Muscle layer of duodenum (tissue), 2 donors: ENCODE measurements around the gene UBE2F.

Source experiments
- H3K27ac ChIP-seq: one replicate; pipeline ENCODE4 v1.7.0; 2013; ENCODE audit warnings: mild to moderate bottlenecking, low read length
- H3K27me3 ChIP-seq: one replicate; pipeline ENCODE4 v1.7.0; 2013; ENCODE audit warnings: low read depth, mild to moderate bottlenecking, control low read depth, low read length
- H3K36me3 ChIP-seq, 2 donors: one replicate each; pipeline ENCODE4 v1.7.0; 2013; ENCODE audit warnings: low read length in 2 of 2, control low read depth in 1 of 2, mild to moderate bottlenecking in 1 of 2; ENCODE audit not compliant: insufficient read depth in 2 of 2, control insufficient read depth in 1 of 2
- H3K4me1 ChIP-seq, 2 donors: one replicate each; pipeline ENCODE4 v1.7.0; 2013; ENCODE audit warnings: low read length in 2 of 2, mild to moderate bottlenecking in 2 of 2, control low read depth in 1 of 2, moderate library complexity in 1 of 2; ENCODE audit not compliant: insufficient read depth in 2 of 2, control insufficient read depth in 1 of 2
- H3K4me3 ChIP-seq, 2 donors: one replicate each; pipeline ENCODE4 v1.7.0; 2013; ENCODE audit warnings: low read length in 2 of 2, low read depth in 1 of 2, mild to moderate bottlenecking in 1 of 2
- H3K9me3 ChIP-seq, 2 donors: one replicate each; pipeline ENCODE4 v1.7.0; 2013; ENCODE audit warnings: low read length in 2 of 2, control low read depth in 1 of 2, mild to moderate bottlenecking in 1 of 2; ENCODE audit not compliant: control insufficient read depth in 1 of 2
- donor health status: healthy.

The UBE2F gene

DNA sequence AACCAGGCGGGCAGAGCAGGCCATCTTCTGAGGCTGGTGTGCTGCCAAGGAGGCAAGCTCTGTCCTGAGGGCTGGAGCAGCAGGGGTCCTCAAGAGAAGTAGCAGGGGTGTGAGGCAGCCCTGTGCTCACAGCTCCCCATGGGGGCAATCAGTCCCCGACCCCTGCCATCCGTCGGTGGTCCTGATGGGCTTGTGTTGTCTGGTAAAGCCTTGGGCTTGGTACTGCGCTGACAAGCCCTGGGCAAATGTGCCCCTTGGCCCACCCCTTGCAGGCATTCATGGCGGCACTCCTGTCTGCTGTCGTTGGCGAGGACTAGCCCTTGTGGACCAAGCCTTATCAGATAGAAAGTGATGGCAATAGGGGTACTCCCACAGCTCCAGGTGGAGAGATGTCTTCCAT, 71.4 kb downstream of the UBE2F start:
- Histone ChIP-seq H3K36me3 (peaks cover 42 to 71% of the 10 kb centered on the region in 2 donors), H3K27me3 (no peaks in the 10 kb centered on the region), H3K4me3 (no peak overlapping the region), H3K9me3 (no peaks in the 10 kb centered on the region), H3K27ac (no peak overlapping the region), H3K4me1 (no peaks in the 10 kb centered on the region)

DNA sequence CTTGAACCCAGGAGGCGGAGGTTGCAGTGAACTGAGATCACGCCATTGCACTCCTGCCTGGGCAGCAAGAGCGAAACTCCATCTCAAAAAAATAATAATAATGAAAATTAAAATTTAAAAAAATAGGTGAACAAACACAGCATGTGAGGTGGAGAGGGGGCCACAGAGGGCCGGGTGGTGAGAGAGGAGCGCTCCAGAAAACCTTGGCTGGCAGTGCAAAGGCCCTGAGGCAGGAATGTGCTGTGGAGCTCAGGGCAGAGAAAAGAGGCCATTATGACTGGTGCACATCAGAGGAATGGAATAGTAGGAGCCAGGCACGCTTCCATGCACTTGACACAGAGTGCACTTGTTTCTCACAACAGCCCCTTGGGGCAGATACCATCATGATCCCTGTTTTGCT, 72.3 kb downstream of the UBE2F start:
- Histone ChIP-seq H3K9me3 (no peaks in the 10 kb centered on the region), H3K27me3 (no peaks in the 10 kb centered on the region), H3K36me3 (peaks cover 44 to 79% of the 10 kb centered on the region in 2 donors), H3K4me1 (no peaks in the 10 kb centered on the region), H3K4me3 (no peak overlapping the region), H3K27ac (no peak overlapping the region)

DNA sequence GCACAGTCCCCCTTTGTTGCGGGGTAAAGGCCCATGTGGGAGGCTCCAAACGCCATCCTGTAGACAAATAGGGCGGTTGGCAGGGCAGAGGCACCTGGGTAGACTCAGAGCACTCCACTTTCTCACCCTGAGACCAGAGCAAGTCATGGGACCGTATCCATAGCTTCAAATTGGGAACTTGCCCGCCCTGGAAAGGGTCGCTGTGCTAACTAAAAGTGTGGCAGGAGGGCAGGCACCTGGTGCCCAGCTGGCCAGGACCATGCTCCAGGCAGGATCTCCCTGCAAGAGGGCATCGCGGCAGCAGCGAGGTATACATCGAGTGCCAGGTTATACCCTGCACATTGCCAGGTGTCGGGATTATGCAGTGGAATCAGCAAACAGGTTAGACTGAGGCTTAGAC, 73.2 kb downstream of the UBE2F start:
- Histone ChIP-seq H3K36me3 (peaks cover 46 to 79% of the 10 kb centered on the region in 2 donors), H3K27ac (no peak overlapping the region), H3K9me3 (no peaks in the 10 kb centered on the region), H3K27me3 (no peaks in the 10 kb centered on the region), H3K4me1 (no peaks in the 10 kb centered on the region), H3K4me3 (no peak overlapping the region)

DNA sequence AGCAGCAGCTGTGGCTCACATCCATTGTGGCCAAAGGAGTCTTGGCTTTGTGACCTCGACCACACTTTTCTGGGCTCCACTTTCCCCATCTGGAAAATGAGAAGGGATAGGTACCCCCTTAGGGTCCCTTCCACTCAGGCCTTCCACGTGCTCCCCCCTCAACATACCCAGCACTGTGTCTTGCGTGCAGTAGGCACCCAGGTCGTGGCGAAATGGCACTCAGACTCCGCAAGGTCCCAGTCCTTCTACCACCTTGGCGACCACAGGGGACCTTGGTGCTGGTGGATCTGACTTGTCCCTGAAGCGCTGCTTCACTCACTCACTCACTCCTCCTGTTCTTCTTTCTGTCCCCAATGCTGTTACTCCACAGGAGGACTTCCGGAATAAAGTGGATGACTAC, 74.1 kb downstream of the UBE2F start:
- Histone ChIP-seq H3K27me3 (no peaks in the 10 kb centered on the region), H3K36me3 (peaks cover 46 to 75% of the 10 kb centered on the region in 2 donors)

DNA sequence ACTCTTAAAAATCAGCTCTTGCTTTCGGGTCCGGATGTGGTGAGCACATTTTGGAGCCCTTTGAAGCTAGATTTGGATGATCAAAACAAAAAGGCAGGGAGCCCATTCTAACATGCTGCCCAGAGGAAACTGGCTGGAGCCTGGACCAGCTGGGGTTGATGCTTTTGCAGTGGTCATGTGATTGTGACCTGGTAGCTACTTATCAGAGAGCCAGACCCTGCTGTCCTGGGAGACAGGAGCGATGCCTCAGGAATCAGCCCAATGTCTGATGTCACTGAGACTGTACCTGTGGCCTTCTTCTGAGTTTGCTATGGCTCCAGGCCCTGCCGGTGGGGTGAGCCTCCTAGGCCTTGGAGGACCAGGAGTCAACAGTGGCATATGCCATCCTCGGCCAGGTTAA, 75.3 kb downstream of the UBE2F start:
- Histone ChIP-seq H3K4me1 (no peaks in the 10 kb centered on the region), H3K27ac (no peak overlapping the region), H3K4me3 (no peak overlapping the region), H3K27me3 (no peaks in the 10 kb centered on the region), H3K9me3 (no peaks in the 10 kb centered on the region), H3K36me3 (peaks cover 46 to 74% of the 10 kb centered on the region in 2 donors)

More for the DNA sequence above, 74.1 kb downstream of the UBE2F start:
- Histone ChIP-seq H3K9me3 (no peaks in the 10 kb centered on the region), H3K4me3 (no peak overlapping the region), H3K27ac (no peak overlapping the region), H3K4me1 (no peaks in the 10 kb centered on the region)

DNA sequence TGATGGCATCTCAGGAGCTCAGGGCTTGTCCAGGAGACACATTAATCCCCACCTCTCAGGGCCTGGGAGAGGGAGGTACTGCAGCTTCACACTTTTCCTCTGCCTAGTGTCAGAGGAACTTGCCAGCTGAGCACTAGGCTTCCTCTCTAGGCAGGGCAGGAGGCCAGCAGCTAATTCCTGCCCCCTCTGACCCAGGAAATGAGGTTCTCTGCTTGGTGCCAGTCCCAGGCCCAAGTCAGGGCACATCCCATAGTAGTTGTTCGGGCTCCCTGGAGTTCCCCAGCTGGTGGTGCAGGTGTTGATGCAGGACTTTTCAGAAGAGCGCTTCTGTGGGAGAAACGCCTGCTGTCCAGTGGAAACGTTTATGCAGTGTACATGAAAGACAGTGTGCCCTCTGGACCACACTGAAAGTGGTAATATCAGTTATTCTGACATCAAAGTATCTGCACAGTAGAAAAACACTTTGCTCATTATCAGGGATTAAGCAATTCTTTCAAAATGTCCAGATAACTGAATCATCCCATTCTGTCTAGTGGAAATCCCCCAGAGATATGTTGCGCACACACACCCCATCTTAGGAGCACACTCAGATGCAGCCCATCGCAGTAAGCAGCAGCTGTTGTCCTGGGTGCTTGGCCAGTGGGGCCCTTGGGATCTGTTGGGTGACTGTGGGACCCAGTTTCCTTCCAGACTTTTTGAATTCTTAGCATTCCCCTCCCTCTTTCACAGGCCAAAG, 76.2 kb downstream of the UBE2F start:
- no peaks in the 10 kb centered on the region for H3K9me3 ChIP-seq
- no peaks in the 10 kb centered on the region for H3K4me1 ChIP-seq
- peaks cover 42 to 65% of the 10 kb centered on the region in 2 donors for H3K36me3 ChIP-seq
- H3K27me3 ChIP-seq: no peaks in the 10 kb centered on the region
- no peak overlapping the region for H3K4me3 ChIP-seq
- no peak overlapping the region for H3K27ac ChIP-seq

DNA sequence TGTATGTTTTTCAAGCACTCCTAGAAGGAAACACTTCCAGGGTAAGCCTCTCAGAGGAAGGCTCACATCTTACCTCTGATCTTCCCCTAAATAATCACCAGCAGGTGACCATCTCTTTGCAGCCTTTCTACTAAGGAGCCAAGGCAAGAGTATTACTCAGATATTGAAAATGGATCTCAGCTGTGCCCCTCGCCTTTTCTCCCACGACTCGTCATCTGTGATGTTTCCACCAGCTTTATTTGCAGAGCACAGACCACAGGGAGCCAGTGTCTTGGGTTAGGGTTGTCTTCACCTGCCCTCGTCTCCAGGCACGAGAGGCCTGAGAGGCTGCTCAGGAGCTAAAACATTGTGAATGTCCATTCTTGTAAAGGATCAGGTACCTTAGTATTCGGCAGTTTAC, 77.0 kb downstream of the UBE2F start:
- no peak overlapping the region for H3K27ac ChIP-seq
- peaks cover 38 to 56% of the 10 kb centered on the region in 2 donors for H3K36me3 ChIP-seq
- no peaks in the 10 kb centered on the region for H3K4me1 ChIP-seq

DNA sequence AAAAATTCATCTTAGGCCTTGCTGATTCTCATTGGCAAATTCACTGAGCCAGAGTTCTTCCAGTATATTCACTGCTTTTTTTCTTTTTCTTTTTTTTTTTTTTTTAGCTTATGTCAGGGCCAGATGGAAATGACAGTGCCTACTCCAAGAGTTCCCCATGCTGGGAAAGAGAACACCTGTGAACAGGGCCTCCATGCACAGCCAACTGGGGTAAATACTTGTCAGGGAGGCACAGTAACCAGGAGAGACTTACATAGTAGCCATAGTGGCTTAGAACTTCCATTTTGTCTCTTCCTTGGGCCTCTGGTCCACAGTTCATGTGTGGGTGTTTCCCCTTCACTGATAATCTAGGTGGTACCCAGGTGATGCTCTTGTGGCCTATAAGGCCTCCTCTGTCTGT, 78.8 kb downstream of the UBE2F start:
- H3K27me3 ChIP-seq: no peaks in the 10 kb centered on the region
- no peaks in the 10 kb centered on the region for H3K4me1 ChIP-seq
- peaks cover 28 to 41% of the 10 kb centered on the region in 2 donors for H3K36me3 ChIP-seq
- H3K27ac ChIP-seq: no peak overlapping the region
- no peak overlapping the region for H3K4me3 ChIP-seq
- H3K9me3 ChIP-seq: no peaks in the 10 kb centered on the region

More for the DNA sequence above, 77.0 kb downstream of the UBE2F start:
- Histone ChIP-seq H3K4me3 (no peak overlapping the region), H3K9me3 (no peaks in the 10 kb centered on the region), H3K27me3 (no peaks in the 10 kb centered on the region)

DNA sequence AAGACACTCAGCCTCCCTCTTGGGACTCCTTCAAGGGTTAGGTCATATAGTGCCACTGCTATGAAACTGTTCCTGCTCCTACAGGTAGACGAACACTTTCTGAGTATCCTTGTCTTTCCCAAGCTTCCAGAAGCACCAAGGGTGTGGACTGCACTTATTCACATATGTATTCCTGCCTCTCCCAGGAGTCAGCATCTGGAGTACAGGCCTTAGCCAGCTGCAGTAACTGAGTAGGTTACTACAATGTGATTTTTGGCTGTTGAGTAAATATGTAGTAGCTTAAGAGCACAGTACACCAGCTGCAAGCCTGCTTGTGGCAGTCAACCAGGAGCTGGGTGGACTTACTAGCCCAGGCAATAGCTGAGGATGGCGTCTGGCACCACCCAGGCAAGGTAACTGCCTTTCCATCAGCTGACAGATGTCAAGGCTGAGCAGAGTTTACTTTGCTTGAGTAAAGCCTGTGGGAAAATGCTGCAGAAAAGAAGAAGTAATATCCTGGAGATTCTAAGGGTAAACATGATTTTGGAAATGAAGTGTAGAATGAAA, 80.0 kb downstream of the UBE2F start:
- H3K4me3 ChIP-seq: no peak overlapping the region
- no peak overlapping the region for H3K27ac ChIP-seq
- H3K4me1 ChIP-seq: no peaks in the 10 kb centered on the region
- H3K9me3 ChIP-seq: no peaks in the 10 kb centered on the region
- no peaks in the 10 kb centered on the region for H3K27me3 ChIP-seq
- peaks cover 19 to 30% of the 10 kb centered on the region in 2 donors for H3K36me3 ChIP-seq

DNA sequence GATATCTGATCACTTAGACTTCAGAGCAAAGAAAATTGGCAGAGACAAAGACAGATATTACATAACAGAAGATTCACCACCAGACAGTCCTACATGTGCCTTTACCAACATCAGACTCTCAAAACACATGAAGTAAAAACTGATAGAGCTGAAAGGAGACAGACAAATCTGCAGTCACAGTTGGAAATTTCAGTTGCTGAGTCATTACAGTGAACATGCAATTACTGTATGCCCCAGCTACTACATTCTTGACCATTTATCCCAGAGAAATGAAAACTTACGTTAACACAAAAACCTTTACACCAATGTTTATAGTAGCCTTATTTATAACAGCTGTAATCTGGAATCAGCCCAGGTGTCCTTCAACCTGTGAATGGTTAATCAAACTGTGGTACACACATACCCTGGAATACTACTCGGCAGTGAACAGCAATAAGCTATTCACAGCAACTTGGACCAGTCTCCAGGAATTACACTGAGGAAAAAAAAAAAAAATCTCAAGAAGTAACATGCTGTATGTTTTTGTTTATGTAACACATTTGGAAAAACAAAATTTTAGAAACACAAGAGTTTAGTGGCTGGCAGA, 86.5 kb downstream of the UBE2F start:
- Histone ChIP-seq H3K9me3 (no peaks in the 10 kb centered on the region), H3K36me3 (no peaks in the 10 kb centered on the region), H3K27me3 (no peaks in the 10 kb centered on the region), H3K4me1 (no peaks in the 10 kb centered on the region), H3K27ac (no peak overlapping the region), H3K4me3 (no peak overlapping the region)

DNA sequence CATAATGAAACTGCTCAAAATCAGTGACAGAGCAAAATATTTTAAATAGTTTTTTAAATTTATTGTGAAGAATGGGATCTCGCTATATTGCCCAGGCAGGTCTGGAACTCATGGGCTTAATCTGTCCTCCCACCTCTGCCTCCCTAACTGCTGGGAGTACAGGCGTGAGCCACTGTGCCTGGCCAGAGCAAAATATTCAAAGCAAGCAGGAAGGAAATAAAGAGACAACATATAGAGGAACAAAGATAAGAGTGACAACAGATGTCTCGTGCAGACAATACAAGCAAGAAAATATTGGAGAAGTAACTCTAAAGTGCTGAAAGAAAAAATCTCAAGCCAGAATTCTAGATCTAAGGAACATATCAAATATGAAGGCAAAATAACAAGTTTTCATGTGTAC, 89.0 kb downstream of the UBE2F start:
- peaks cover 0 to 3% of the 10 kb centered on the region in 2 donors for H3K36me3 ChIP-seq

More for the DNA sequence above, 89.0 kb downstream of the UBE2F start:
- Histone ChIP-seq H3K4me1 (peaks cover 0 to 9% of the 10 kb centered on the region in 2 donors), H3K27me3 (no peaks in the 10 kb centered on the region), H3K9me3 (no peaks in the 10 kb centered on the region), H3K4me3 (no peak overlapping the region), H3K27ac (no peak overlapping the region)
